Hematopoietic multipotent progenitor cell (in vitro differentiated cells): ENCODE results near the gene SPAG7. TPM values are rescaled to one million over a fixed set of nuclear protein-coding genes. Genes with fewer than 3 reads are reported as not detected.
A peak's percentile ranks its signal among the peaks of the same experiment; 100 is the strongest.
"Not testable (repeated sequence)": the region's sequence is repeated elsewhere in the genome, so short reads cannot be mapped to it uniquely, and the experiment has no call there.

Experiments used
- DNase-seq, 3 donors: peaks; one replicate each; pipeline ENCODE4 v3.0.0-alpha.2; 2011 to 2015; ENCODE audit warnings: low read depth in 2 of 3, low spot score in 2 of 3
- total RNA-seq: library from RNA; depleted of rRNA; stranded (reverse); fragments of >200 nt; gene quantifications from one replicate; pipeline ENCODE4 v1.2.3, GENCODE V29; 2012

The SPAG7 gene
- total RNA-seq, 1 donor = 31.2 TPM

GRCh38 chr17:4938688-4939545 is 28.7 kb downstream of the SPAG7 start:
- no peak for DNase-seq

GRCh38 chr17:4938069-4938491 is 29.5 kb downstream of the SPAG7 start:
- no peak for DNase-seq

GRCh38 chr17:4937553-4937952 is 30.1 kb downstream of the SPAG7 start:
- DNase-seq = no peak

GRCh38 chr17:4936436-4936835 is 31.2 kb downstream of the SPAG7 start:
- DNase-seq = no peak

- DNase-seq = no peak
Observed at GRCh38 chr17:4935650-4936049, 32.0 kb downstream of the SPAG7 start.

- peak in 2 of 3 donors; percentile 63 to 66 for DNase-seq
Observed at GRCh38 chr17:4934173-4934979, 33.2 kb downstream of the SPAG7 start.

GRCh38 chr17:4933646-4934045 is 34.0 kb downstream of the SPAG7 start:
- no peak for DNase-seq

- DNase-seq = no peak
Observed at GRCh38 chr17:4932756-4933155, 34.9 kb downstream of the SPAG7 start.

- peak in 2 of 3 donors; percentile 41 to 57 for DNase-seq
Observed at GRCh38 chr17:4931963-4932362, 35.7 kb downstream of the SPAG7 start, which contains the start of gene GP1BA. GP1BA (plus strand) TSS chr17:4932277; CDS start chr17:4932605, 328 bp downstream.

- DNase-seq = no peak
Observed at GRCh38 chr17:4928881-4929280, 38.7 kb downstream of the SPAG7 start.

- not testable (repeated sequence) for DNase-seq
Observed at GRCh38 chr17:4926577-4927335, 40.9 kb downstream of the SPAG7 start.

- no peak for DNase-seq
Observed at GRCh38 chr17:4921320-4921719, 46.3 kb downstream of the SPAG7 start.

GRCh38 chr17:4920351-4921048 is 47.1 kb downstream of the SPAG7 start:
- no peak for DNase-seq

GRCh38 chr17:4919511-4920047 is 48.0 kb downstream of the SPAG7 start:
- DNase-seq = no peak

GRCh38 chr17:4914551-4914950 is 53.1 kb downstream of the SPAG7 start:
- DNase-seq = not testable (repeated sequence)

GRCh38 chr17:4913994-4914393 is 53.6 kb downstream of the SPAG7 start:
- no peak for DNase-seq
